Loucy (cell line): ENCODE measurements around the gene MOCS1.
A peak's percentile ranks its signal among the peaks of the same experiment; 100 is the strongest.

Experiments
- H2AFZ ChIP-seq: fragments of 200-600 bp; sonication (generic); 2 replicates; pipeline ENCODE4 v1.6.0; 2016; ENCODE audit warnings: antibody characterized with exemption, mild to moderate bottlenecking, low read length, moderate library complexity
- H3F3A ChIP-seq: fragments of 200-600 bp; 2 replicates; pipeline ENCODE4 v1.6.0; 2016; ENCODE audit warnings: antibody characterized with exemption, low read depth, mild to moderate bottlenecking
- H3K27me3 ChIP-seq: fragments of 200-600 bp; sonication (generic); 2 replicates; pipeline ENCODE4 v1.6.1; 2014; ENCODE audit warnings: low read length, mild to moderate bottlenecking; ENCODE audit not compliant: insufficient read depth, poor library complexity, severe bottlenecking
- H3K36me3 ChIP-seq: fragments of 200-600 bp; sonication (generic); 2 replicates; pipeline ENCODE4 v1.6.1; 2016; ENCODE audit warnings: low read length; ENCODE audit not compliant: insufficient read depth
- H3K4me1 ChIP-seq: fragments of 200-600 bp; sonication (generic); 2 replicates; pipeline ENCODE4 v1.5.1; 2014; ENCODE audit warnings: low read length, mild to moderate bottlenecking; ENCODE audit not compliant: insufficient read depth, poor library complexity, severe bottlenecking
- H3K4me2 ChIP-seq: fragments of 200-600 bp; sonication (generic); 2 replicates; pipeline ENCODE4 v1.6.0; 2014; ENCODE audit warnings: antibody characterized with exemption, low read length, low read depth, mild to moderate bottlenecking; ENCODE audit not compliant: poor library complexity, severe bottlenecking
- H3K4me3 ChIP-seq: fragments of 200-600 bp; sonication (generic); 2 replicates; pipeline ENCODE4 v1.5.1; 2014; ENCODE audit warnings: low read length, mild to moderate bottlenecking, mixed read lengths; ENCODE audit not compliant: poor library complexity, severe bottlenecking
- H3K79me2 ChIP-seq: fragments of 200-600 bp; sonication (generic); 2 replicates; pipeline ENCODE4 v1.6.1; 2014; ENCODE audit warnings: low read length; ENCODE audit not compliant: insufficient read depth
- H3K9ac ChIP-seq: fragments of 200-600 bp; sonication (generic); 2 replicates; pipeline ENCODE4 v1.6.0; 2014; ENCODE audit warnings: mild to moderate bottlenecking, low read depth, low read length, moderate library complexity; ENCODE audit not compliant: poor library complexity, severe bottlenecking
- H3K9me2 ChIP-seq: fragments of 200-600 bp; sonication (generic); replicated peaks from 2 replicates; pipeline ENCODE4 v1.6.1; 2016; ENCODE audit warnings: low read depth, low read length, mixed read lengths
- H3K9me3 ChIP-seq: fragments of 200-600 bp; sonication (generic); 2 replicates; pipeline ENCODE4 v1.6.1; 2014; ENCODE audit warnings: mild to moderate bottlenecking, antibody characterized with exemption, low read length, low read depth; ENCODE audit not compliant: insufficient read depth
- H4K20me1 ChIP-seq: fragments of 200-600 bp; sonication (generic); 2 replicates; pipeline ENCODE4 v1.6.0; 2014; ENCODE audit warnings: antibody characterized with exemption, low read length, mild to moderate bottlenecking; ENCODE audit not compliant: insufficient read depth, poor library complexity, severe bottlenecking
- EZH2phosphoT487 ChIP-seq: fragments of 200-600 bp; IDR thresholded peaks from 2 replicates; pipeline ENCODE4 v1.6.1; 2018; ENCODE audit warnings: antibody characterized with exemption, mild to moderate bottlenecking, moderate library complexity, borderline replicate concordance
- TF ChIP-seq, protein P1 (sequence below): fragments of 200-600 bp; sonication (generic); conservative IDR thresholded peaks from 2 replicates; pipeline ENCODE4 v1.5.1; 2014; ENCODE audit warnings: mild to moderate bottlenecking, antibody characterized with exemption, low read length

MOCS1 gene

DNA sequence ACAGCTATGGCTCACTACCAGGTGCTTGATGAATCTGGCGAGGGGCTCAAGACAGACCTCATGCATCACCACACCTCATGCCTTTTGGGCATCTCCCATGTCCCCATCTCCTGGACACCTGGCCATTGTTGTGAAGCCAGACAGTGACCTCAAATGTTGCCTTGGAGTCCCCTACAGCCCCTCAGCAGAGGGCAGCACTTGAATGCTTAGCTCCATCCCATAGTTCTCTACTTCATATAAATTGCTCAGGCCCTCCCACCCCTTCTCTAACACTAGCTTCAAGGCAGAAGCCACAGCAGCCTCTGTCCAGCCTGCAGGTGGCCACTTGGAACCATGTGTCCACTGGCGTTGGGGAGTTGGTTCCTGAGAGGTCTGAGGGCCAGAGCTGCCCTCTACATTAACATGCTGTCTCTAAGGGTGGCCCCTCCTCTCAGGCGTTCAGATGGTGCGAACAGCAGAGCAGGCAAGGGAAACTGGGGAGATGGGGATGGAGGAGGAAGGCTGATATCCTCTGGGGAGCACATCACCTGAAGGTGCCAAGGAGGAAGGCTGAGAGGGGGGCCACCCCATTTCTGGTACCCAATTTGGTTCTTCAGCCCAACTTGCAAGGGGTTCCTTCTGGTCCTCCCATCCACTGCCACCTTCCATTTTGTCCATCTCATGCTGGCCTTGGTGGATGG is 31.3 kb downstream of the MOCS1 start:
- no peak overlapping the region for H3K9ac ChIP-seq
- H3K4me1 ChIP-seq: no peaks in the 10 kb centered on the region
- TF ChIP-seq, protein P1, sequence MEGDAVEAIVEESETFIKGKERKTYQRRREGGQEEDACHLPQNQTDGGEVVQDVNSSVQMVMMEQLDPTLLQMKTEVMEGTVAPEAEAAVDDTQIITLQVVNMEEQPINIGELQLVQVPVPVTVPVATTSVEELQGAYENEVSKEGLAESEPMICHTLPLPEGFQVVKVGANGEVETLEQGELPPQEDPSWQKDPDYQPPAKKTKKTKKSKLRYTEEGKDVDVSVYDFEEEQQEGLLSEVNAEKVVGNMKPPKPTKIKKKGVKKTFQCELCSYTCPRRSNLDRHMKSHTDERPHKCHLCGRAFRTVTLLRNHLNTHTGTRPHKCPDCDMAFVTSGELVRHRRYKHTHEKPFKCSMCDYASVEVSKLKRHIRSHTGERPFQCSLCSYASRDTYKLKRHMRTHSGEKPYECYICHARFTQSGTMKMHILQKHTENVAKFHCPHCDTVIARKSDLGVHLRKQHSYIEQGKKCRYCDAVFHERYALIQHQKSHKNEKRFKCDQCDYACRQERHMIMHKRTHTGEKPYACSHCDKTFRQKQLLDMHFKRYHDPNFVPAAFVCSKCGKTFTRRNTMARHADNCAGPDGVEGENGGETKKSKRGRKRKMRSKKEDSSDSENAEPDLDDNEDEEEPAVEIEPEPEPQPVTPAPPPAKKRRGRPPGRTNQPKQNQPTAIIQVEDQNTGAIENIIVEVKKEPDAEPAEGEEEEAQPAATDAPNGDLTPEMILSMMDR: peak; percentile 36; the same call in 1 of the 2 replicates
- no peak for TF ChIP-seq EZH2phosphoT487
- H2AFZ ChIP-seq: no peak overlapping the region
- no peaks in the 10 kb centered on the region for H3F3A ChIP-seq
- H3K79me2 ChIP-seq: no peaks in the 10 kb centered on the region
- no peaks in the 10 kb centered on the region for H4K20me1 ChIP-seq
- H3K36me3 ChIP-seq: no peaks in the 10 kb centered on the region
- H3K9me2 ChIP-seq: no peaks in the 10 kb centered on the region
- no peaks in the 10 kb centered on the region for H3K9me3 ChIP-seq
- H3K4me2 ChIP-seq: no peak overlapping the region
- H3K4me3 ChIP-seq: no peak overlapping the region
- no peaks in the 10 kb centered on the region for H3K27me3 ChIP-seq

DNA sequence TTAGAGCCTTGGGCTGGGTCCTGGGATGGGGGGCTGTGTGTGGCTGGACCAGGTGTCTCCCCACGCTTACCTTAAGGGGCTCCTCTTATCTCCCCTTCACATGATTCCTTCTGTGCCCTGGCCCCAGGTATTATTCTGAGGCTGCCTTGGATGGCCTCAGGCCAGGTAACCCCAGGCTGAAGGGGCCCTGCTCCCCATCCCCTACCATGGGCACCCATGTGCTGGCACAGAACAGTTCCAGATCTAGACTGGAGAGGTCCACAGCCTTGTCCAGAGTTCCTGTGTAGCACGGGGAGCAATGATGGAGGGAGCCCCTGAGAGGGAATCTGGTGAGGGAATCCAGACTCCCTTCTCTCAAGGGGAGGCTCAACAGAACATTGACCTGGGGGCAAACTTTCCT is 32.1 kb downstream of the MOCS1 start:
- no peak overlapping the region for H3K4me2 ChIP-seq
- no peak overlapping the region for H3K9ac ChIP-seq
- no peaks in the 10 kb centered on the region for H3K36me3 ChIP-seq
- H3K79me2 ChIP-seq: no peaks in the 10 kb centered on the region
- no peak overlapping the region for H2AFZ ChIP-seq
- no peaks in the 10 kb centered on the region for H4K20me1 ChIP-seq
- H3K4me1 ChIP-seq: no peaks in the 10 kb centered on the region
- no peaks in the 10 kb centered on the region for H3K9me2 ChIP-seq
- H3K4me3 ChIP-seq: no peak overlapping the region
- no peaks in the 10 kb centered on the region for H3F3A ChIP-seq
- H3K9me3 ChIP-seq: no peaks in the 10 kb centered on the region
- TF ChIP-seq, protein P1: no peak
- TF ChIP-seq EZH2phosphoT487: no peak
- H3K27me3 ChIP-seq: no peaks in the 10 kb centered on the region

DNA sequence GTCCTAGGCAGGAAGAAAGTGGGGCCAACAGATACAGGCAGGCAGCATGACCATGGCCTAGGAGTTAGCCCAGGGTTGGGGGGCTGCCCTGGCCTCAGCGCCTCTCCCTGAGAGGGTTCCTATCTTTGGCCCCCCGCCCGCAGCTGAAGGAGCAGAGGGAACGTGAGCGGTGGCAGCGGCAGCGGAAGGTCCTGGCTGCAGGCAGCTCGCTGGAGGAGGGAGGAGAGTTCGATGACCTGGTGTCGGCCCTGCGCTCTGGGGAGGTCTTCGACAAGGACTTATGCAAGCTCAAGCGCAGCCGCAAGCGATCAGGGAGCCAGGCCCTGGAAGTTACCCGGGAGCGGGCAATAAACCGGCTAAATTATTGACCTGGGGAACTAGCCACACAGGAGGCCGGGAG is 32.6 kb downstream of the MOCS1 start:
- H3K4me2 ChIP-seq: no peak overlapping the region
- TF ChIP-seq, protein P1: no peak
- no peak for TF ChIP-seq EZH2phosphoT487
- no peaks in the 10 kb centered on the region for H3F3A ChIP-seq
- H3K4me1 ChIP-seq: no peaks in the 10 kb centered on the region
- no peaks in the 10 kb centered on the region for H3K27me3 ChIP-seq
- no peaks in the 10 kb centered on the region for H3K79me2 ChIP-seq
- no peaks in the 10 kb centered on the region for H3K9me3 ChIP-seq
- H4K20me1 ChIP-seq: no peaks in the 10 kb centered on the region
- H3K9ac ChIP-seq: no peak overlapping the region
- H2AFZ ChIP-seq: no peak overlapping the region
- H3K9me2 ChIP-seq: no peaks in the 10 kb centered on the region
- no peaks in the 10 kb centered on the region for H3K36me3 ChIP-seq
- no peak overlapping the region for H3K4me3 ChIP-seq
